NCI-H2107 treated with DMSO at 0.1 percent for 48 hours (cell line): ENCODE data around the gene PWWP2B.
A peak's percentile ranks its signal among the peaks of the same experiment; 100 is the strongest.

Experiments used
- DNase-seq: peaks from one replicate; lab custom pipeline; 2025; ENCODE audit not compliant: unreplicated experiment; lab: John Stamatoyannopoulos, UW

Gene PWWP2B

DNA sequence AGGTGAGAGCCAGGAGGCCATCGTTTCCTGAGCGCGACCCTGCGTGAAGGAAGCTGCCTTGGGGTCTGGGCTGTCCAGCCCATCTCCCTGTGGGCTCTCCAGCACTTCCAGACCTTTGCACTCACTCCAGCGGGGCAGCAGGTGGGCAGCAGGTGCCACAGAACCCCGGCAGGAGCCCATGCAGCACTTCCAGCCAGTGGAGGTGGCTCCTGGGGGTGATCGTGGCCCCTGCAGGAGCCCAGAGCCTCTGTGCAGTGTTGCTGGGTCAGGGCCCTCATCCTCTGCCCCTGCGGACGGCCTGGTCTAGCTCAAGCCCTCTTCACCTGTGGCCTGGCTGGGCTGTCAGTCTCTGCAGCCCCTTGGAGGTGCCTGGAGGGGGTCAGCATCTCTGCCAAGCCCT is 59.9 kb downstream of the PWWP2B start:
- no peak for DNase-seq

DNA sequence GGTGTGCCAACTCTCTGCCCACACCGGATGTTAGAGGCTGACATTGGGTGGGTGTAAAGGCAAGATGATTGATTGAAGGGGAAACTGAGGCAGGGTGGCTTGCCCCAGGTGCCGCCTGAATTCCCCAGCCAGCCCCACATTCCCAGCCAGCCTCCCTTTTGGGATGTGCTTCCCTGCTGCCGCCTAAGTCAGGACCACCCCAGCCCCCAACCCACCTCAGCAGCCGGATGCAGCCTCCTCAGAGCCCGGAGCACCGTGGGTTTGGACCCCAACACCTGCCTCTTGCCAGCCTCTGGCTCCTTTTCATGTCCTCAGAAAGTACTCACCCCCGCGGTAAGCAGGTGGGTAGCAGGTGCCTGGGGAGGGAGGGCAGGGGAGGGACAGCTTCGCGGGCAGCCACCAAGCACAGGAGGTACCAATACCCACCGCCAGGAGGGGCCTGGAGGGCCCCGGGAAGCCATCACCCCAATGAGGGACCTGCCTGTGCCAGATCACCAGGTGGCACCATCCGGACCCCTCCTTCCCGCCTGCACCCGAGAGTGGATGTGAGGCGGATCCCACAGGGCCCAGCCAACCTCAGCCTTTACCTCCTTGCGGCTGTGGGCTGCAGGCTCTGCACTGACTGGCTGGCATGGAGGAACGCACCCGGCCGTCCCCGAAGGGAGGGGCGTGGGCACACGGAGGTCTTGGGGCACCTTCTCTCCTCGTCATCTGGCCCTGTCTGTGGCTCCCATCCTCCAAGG is 60.5 kb downstream of the PWWP2B start:
- DNase-seq, result peak; percentile 52

DNA sequence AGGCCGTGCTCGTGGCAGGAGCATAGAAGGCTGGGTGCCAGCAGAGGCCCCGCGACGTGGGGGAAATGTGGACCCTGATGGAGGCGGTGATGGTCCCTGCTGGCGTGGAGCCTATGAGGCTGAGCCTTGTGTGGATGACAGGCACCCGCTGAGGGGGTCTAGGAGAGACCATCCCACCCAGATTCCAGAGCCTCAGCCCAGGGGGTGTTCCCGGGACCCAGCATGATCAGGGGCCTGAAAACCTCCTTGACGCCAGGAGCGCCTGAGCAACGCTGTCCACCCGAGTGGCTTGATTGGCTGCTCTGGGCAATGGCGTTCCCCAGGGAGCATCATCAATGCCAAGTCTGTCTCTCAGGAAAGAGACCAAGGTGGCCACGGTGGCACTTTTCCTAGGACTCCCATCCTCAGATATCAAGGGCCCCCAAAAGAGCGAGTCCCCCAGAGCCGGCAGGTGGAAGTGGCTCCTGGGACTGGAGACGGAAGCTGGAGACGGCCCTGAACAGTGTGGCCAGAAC is 61.1 kb downstream of the PWWP2B start:
- DNase-seq, result no peak

DNA sequence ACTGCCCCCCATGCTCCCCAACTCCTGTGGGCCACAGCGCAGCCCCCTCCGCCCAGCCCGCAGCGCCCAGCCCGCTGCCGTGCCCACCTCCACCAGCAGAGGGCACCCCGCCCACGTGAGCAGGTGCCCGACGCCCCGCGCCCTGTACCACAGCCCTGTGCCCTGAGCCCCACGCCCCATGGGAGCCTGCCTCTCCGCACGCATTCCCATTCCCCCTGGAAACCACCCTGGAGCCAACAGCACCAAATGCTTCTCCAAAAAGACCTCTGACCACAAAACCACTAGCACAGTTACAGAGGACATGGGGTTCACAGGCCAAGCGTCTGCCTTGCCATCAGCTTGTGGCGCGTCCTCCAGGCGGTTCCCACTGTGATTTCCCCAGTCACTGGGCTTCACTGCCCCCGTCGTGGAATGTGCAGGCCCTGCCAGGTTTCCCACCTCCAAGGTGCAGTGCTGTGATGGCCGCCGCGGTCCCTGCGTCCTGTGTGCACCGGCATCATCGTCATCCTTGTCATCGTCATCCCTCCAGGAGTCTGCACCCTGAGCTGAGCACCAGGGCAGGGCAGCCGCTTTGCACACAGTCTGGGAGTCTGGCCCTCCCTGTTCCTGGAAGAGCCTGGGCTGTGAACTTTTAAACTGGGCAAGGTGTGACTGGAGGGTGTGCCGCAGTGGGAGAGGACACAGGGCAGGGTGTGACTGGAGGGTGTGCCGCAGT is 61.7 kb downstream of the PWWP2B start:
- DNase-seq, result no peak

DNA sequence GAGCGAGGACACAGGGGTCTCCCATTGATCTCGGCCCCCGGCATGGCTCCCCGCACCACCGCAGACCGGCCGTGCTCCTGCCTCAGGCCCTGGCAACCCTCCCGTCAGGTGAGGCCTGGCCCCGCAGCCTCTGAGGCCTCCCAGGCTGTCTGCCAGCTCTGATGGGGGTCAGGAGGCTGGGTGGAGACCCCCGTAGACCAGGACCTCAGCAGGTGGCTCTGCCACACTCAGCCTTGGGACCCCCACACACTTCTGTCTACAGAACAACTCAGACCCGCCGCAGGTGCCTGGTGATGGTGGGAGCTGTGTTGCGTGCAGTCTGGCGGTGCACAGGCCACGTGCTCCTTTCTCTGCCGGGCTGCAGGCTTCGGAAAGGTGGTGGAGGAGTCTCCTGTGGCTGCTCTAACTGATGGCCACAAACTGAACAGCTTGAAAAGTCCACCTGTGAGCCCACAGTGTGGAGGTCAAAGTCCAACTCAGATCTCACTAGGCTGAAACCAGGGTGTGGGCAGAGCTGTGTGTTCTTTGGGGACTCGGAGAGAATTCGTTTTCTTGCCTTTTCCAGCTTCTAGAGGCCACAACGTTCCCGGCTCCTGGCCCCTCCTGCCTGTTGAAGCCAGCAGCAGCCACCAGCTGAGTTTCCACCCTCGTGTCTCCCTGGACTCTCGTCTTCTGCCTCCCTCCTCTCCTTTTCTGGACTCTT is 62.5 kb downstream of the PWWP2B start:
- no peak for DNase-seq

DNA sequence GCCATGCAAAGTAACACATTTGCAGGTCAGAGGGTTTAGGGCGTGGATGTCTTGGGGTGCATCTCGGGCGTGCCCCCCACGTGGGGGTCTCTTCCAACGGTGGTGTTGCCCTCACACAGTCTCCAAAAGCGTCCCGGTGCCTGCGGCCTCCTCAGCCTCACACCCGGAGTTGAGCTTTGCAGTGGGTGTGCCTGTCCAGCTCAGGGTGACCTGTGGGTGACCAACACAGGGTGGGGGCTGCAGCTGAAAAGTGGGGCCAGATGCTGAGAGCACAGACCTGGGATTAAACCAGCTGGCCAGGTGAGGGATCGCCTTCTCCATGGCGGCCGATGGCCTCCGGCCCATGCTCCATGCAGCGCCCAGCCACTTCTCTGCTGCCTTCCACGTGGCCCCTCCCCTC is 63.1 kb downstream of the PWWP2B start:
- DNase-seq, result no peak

DNA sequence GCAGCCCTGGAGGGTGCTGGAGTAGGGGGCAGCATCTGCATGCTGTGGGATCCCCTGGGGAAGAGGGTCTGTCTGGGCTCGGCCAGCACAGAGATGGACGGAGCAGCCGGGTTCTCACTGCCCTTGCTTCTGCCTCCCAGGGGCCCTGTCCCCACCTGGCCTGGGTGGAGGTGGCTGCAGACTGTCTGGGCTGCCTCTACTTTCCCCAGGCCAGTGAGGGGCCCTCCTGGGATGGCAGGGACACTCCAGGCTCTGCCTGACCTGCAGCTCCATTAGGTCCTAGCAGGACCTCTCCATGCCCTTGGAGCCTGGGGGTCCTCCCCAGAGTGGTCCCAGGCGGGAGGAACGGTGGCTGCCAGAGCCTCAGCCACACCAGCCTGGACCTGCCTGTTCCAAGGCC is 63.7 kb downstream of the PWWP2B start:
- no peak for DNase-seq

DNA sequence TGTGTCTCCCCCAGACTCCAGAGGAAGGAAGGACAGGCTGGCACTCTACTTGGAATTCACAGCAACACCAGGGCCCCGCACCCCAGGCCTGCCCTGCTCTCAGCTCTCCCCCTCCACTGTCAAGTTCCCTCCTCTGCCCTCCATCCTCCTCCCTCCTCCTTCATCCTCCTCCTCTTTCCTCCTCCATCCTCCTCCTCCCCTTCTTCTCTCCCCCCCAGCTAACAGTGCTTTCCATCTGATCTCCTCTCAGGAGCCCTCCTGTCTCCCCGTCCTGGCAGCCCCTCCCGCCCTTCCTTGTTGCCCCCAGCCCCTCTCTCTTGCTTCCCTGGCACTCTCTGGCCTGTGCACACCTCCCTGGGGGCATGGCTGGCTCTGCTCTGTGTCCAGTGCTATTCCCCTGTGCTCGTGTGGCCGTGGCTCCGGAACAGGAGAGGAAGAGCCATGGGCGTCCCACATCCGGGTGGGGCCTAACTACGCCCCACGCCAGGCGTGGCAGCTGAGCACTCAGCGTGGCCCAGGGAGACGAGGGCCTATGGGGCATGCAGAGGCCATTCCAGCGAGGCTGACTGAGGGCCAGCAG is 64.2 kb downstream of the PWWP2B start:
- no peak for DNase-seq

DNA sequence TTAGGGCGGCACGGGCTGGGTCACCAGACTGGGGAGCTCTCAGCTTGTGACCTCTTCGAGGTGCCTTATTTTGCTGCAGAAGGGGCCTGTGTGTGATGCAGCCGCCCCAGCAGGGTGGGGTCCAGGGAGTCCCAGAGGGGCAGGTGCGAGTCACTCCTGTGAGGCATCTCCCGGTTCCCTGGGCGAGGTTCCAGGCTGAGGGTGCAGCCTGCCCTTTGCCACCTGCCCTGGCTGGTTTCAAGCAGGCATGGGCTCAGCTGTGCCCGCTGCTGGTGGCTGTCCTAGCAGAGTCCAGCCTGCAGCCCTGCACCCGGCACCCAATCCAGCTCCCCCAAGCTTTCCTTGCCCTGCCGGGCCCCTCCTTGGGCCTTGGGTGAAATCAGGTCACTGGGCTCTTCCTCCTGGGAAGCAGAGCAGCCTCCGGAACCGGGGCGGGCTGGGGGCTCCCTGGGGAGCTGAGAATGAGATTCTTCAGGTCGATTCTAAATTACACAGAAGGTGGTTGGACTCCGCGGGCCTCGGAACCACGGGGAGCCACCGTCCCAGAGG is 64.8 kb downstream of the PWWP2B start:
- DNase-seq, result no peak

DNA sequence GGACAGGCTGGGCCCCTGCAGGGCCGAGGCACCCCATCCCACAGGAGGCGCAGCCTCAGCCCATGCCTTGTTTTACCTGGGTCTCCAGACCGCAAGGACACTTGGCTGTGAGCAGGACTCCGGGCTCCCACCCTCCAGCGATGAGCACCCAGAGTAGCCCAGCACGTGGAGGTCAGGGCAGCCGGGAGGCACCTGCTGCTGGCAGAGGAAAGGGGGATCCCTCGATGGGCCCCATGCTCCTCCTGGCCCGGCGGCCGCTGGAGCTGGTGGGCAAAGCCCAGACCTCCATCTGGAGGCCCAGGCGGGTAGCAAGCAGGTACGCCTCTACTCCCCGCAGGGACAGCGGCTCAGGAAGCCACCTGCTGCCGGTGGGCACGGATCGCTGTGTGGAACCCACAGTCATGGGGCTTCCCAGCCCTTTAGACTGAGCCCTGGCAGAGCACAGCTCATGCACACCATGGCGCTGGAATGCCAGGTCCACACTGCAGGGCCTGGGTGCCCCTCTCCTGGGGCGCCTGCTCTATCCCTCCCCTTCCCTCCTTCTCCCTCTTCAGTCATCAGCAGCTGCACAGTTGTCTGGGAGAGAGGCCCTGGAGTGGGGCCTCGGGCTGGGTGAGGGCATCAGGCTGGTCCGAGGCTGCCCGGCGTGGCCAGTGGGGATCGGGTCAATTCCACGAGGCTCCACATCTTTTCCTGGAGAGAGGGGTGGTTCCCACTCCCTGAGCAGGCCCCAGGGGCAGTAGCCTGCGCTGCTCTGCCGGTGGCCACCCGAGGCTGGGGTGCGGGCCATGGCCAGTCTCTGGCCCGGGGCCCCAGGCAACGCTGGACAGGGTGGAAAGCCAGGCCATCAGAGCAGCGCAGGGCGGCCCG is 65.7 kb downstream of the PWWP2B start:
- DNase-seq, result no peak

DNA sequence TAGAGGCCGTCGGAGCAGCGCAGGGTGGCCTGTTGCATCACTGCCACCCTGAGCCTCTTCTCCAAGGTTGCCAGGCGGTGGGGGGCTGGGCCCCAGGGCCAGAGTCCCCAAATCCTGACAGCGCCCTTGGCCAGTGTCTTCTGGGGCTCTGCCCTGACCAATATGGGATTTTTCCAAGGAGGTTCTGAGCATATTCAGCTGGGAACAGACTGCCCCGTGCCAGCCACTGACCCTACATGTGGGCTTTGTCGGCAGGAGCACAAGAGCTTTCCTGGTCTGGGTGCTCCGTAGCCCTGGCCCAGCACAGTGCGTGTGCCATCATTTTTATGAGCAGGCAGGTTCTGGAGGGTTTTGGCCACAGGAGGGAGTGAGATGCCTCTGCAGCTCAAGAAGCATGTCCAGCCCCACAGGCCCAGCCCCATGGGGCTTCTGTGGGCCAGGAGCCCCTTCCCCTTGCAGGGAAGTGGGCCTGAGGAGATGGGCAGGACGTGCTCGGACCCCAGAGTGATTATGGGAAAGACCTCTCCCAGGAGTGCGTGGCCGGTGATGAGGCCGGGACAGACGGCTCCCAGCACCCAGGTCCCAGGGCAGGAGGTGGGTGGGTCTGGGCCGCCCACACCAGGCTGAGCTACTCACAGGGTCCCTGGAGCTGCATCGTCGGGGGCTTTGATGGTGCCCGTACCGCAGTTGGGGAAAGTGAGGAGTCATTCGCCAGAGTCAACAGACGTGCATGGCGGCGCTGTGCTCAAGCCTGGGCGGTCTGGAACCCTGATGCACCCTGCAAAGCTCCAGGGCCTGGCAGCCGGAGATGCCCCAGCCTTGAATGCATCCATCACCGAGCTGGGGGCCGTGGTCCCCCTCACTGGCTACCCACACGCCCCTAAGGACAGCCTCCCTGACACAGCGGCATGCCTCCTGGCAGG is 66.6 kb downstream of the PWWP2B start:
- no peak for DNase-seq

DNA sequence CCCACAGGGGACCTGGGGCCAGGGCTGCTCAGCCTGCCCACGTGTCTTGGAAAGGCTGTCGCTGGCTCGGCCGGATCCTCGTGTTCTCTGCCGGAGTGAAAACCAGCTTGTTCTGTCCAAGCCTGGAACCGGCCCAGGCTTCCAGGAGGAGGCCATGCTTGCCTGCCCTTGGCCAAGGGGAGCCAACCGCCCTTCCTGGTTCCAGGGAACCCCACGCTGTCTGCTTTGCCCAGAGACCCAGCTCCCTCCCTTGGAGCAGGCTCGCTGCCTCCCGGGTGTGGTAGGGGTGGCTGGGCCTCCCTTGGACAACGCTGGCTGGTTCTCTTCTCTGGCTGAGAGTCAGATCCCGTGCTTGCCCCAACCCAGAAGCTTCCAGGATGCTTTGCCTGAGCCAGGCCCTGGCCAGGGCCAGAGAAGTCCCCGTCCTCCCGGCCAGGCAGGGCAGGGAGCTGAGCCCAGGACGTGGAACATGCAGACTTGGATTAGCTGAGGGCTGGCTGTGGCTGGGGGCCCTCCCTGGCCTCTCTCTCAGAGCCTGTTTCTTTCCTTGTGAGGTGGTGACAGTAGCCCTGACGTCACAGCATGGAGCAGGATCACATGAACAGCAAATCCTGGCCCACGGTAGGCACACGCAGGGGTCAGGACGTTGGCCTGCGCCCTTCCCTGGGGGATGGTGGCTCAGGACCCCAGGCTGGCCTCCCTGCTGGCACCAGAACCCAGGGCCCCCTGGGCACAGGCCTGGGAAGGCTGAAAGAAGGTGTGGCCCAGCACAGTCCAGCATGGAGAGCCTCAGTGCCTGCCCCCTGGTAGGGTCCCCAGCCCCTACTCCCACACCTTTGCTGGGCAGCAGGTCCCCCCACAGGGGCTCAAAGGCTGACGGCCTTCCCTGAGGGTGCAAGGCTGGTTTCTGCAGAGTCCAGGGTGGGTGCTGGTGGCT is 67.5 kb downstream of the PWWP2B start:
- DNase-seq, result no peak

DNA sequence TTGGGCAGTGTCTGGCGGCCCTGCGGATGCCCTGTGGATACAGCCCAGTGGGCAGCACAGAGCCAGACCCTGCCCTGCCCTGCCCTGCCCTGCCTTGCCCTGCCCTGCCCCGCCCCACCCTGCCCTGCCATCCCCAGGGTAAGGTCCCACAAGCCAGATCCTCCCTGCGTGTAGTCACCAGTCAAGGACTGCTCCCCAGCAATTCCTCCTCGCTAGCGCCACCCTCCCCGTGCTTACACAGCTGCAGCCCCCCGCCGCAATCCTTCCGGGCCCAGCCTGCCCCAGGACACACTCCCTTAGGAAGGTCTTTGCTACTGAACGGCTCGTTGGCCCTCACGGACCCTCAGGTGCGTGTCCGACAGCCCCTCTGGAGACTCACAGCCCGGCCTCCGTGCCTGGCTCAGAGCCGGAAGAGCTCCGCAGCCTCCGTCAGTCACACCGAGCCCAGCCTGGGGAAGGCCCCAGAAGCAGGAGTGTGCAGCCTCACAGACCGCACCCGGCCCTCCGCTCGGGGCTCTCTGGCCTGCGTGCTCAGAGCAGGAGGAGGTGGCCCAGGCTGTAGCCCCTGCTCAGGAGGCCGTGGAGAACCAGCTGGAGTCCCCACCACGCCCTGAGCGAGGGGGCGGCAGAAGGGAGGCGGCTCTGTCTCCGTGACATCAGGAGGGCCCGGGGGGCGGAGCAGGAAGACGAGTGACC is 68.3 kb downstream of the PWWP2B start:
- DNase-seq, result no peak

DNA sequence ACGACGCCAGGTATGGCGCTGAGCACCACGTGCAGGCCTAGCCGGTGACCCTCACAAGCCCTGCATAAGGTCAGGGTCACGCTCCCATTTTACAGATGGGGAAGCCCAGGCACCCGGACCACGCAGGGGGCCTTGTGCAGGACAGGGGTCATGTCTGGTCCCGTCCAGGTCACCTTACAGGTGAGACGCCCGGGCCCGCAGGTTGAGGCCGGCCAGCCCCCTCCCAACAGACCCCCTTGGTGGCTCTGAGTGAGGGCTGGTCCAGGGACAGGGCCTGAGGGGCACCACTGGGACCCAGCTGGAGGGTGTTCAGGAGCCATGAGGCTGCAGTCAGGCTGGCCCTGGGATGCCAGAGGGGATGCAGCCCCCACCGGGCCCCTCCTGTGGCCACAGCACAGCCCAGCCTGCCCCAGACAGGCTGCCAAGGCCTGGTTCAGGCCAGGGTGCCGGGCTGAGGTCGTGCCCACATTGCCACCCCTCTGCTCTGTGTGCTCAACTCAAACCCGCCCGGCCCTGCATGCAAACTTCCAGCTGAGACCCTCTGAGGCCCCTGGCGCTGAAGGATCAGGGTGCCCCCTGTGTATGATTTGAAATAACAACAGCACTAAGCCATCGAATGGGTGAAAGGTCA is 69.0 kb downstream of the PWWP2B start:
- DNase-seq, result no peak

DNA sequence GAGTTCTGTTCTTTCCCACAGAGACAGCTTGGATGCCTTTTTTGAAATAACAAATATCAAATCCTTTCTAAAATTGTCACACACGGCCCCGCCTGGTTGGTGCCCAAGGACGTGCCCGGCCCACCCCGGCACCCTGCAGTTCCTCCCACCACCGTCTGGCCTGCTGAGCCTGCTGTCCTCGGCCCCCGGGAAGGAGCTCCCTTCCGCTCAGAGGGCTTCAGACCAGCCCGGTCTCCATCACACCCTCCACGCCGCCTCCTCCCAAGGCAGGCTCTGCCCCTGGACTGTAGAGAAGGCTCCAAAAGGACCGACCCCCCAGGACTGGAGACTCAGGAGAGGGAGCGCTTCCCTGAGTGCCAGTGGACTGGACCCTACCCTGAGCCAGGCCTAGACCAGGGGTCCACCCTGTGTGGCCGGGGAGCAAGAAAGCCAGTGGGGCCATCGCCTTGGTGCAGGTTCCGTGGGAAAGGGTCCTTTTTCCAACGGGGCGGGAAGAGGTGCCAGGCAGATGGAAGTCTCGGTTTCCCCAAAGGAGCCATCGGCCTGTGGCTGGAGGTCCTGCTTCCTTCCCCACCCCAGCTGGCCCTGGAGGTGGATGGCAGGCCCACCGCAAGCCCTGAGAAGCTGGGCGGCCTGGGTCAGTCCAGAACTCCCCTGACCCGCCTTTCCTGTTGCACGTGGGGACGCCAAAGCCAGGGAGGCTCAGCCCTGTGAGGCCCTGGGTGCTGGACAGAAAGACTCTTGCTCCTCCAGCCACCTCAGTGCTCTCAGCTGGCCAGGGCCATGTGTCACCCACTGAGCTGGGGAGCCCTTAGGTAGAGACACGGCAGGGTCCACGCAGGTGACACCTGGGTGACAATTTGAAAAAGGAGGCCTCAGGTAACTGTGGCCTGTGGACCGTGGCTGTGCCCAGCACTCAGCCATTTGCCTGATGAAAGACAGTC is 69.8 kb downstream of the PWWP2B start:
- DNase-seq, result no peak
